ENCODE results near the gene PDGFD.

- no peak for TF ChIP-seq ZBTB43 (CRISPR knock-in tag; IDR thresholded peaks at IDR 0.05)
- no peak for TF ChIP-seq CTCF (IDR thresholded peaks at IDR 0.05)
- no peak for TF ChIP-seq PREB (CRISPR knock-in tag; IDR thresholded peaks at IDR 0.05; ENCODE audit: borderline replicate concordance)
- TF ChIP-seq MAX (CRISPR knock-in tag; IDR thresholded peaks at IDR 0.05): no peak
- no peak for TF ChIP-seq E2F1 (CRISPR knock-in tag; IDR thresholded peaks at IDR 0.05)
- TF ChIP-seq ESRRA (CRISPR knock-in tag; IDR thresholded peaks at IDR 0.05; ENCODE audit: borderline replicate concordance): no peak
- no peak for TF ChIP-seq ZNF121 (CRISPR knock-in tag; IDR thresholded peaks at IDR 0.05)
These were observed 265.2 kb downstream of the PDGFD start for GRCh38 chr11:103898577-103899336.

All from WTC11 (cell line).